ENCODE results near the gene PSME1. TPM values are rescaled to one million over a fixed set of nuclear protein-coding genes. Genes with fewer than 3 reads are reported as not detected.
A peak's percentile ranks its signal among the peaks of the same experiment; 100 is the strongest.

PSME1 gene
- total and polyA plus RNA-seq, 2 of the 13 experiments (the other 11 are each of a cell fraction or from before 2014, with no cell fraction given), result 159 to 608 TPM

GRCh38 chr14:24141097-24141880 lies 5.3 kb downstream of the PSME1 start, which contains the start of gene EMC9 (continued):
- TF ChIP-seq, protein P1, sequence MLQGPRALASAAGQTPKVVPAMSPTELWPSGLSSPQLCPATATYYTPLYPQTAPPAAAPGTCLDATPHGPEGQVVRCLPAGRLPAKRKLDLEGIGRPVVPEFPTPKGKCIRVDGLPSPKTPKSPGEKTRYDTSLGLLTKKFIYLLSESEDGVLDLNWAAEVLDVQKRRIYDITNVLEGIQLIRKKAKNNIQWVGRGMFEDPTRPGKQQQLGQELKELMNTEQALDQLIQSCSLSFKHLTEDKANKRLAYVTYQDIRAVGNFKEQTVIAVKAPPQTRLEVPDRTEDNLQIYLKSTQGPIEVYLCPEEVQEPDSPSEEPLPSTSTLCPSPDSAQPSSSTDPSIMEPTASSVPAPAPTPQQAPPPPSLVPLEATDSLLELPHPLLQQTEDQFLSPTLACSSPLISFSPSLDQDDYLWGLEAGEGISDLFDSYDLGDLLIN (CRISPR knock-in tag; IDR thresholded peaks at IDR 0.05; ENCODE audit: borderline replicate concordance), result peak; percentile 97; the same call in 1 of the 2 replicates
- peak; percentile 14; the same call in 1 of the 2 replicates for TF ChIP-seq ZNF720 (CRISPR knock-in tag; IDR thresholded peaks at IDR 0.05)
- TF ChIP-seq ZNF550 (CRISPR knock-in tag; IDR thresholded peaks at IDR 0.05; ENCODE audit: borderline replicate concordance), result peak; percentile 99
- TF ChIP-seq, protein P2, sequence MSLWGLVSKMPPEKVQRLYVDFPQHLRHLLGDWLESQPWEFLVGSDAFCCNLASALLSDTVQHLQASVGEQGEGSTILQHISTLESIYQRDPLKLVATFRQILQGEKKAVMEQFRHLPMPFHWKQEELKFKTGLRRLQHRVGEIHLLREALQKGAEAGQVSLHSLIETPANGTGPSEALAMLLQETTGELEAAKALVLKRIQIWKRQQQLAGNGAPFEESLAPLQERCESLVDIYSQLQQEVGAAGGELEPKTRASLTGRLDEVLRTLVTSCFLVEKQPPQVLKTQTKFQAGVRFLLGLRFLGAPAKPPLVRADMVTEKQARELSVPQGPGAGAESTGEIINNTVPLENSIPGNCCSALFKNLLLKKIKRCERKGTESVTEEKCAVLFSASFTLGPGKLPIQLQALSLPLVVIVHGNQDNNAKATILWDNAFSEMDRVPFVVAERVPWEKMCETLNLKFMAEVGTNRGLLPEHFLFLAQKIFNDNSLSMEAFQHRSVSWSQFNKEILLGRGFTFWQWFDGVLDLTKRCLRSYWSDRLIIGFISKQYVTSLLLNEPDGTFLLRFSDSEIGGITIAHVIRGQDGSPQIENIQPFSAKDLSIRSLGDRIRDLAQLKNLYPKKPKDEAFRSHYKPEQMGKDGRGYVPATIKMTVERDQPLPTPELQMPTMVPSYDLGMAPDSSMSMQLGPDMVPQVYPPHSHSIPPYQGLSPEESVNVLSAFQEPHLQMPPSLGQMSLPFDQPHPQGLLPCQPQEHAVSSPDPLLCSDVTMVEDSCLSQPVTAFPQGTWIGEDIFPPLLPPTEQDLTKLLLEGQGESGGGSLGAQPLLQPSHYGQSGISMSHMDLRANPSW (CRISPR knock-in tag; IDR thresholded peaks at IDR 0.05; ENCODE audit: borderline replicate concordance), result peak; percentile 92
- no peak for TF ChIP-seq SUZ12 (IDR thresholded peaks at IDR 0.05; ENCODE audit: low read depth, low read length)
- no peak for TF ChIP-seq CENPX (CRISPR knock-in tag; IDR thresholded peaks at IDR 0.05)
- peak; percentile 68; the same call in 1 of the 2 replicates for TF ChIP-seq SOX13 (IDR thresholded peaks at IDR 0.05)
- TF ChIP-seq SOX13 (CRISPR knock-in tag; conservative IDR thresholded peaks at IDR 0.05 in 1 of 2, IDR thresholded peaks at IDR 0.05 in 1 of 2), result peak; percentile 60 to 72; a peak in 2 of 4 replicates
- no peak for TF ChIP-seq ZNF18 (CRISPR knock-in tag; IDR thresholded peaks at IDR 0.05; ENCODE audit: insufficient replicate concordance)
- TF ChIP-seq HNRNPK (IDR thresholded peaks at IDR 0.05; ENCODE audit: low read depth, low read length, poor library complexity, severe bottlenecking), result peak; percentile 19
- TF ChIP-seq ZBTB37 (CRISPR knock-in tag; IDR thresholded peaks at IDR 0.05), result peak; percentile 82; the same call in 1 of the 2 replicates
- TF ChIP-seq HHEX (CRISPR knock-in tag; IDR thresholded peaks at IDR 0.05), result no peak
- TF ChIP-seq, protein P3, sequence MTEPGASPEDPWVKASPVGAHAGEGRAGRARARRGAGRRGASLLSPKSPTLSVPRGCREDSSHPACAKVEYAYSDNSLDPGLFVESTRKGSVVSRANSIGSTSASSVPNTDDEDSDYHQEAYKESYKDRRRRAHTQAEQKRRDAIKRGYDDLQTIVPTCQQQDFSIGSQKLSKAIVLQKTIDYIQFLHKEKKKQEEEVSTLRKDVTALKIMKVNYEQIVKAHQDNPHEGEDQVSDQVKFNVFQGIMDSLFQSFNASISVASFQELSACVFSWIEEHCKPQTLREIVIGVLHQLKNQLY (CRISPR knock-in tag; IDR thresholded peaks at IDR 0.05), result peak; percentile 81
- no peak for TF ChIP-seq ZBTB43 (CRISPR knock-in tag; conservative IDR thresholded peaks at IDR 0.05)
- peak; percentile 99 for TF ChIP-seq ZSCAN21 (CRISPR knock-in tag; IDR thresholded peaks at IDR 0.05; ENCODE audit: borderline replicate concordance)
- TF ChIP-seq FOXA3 (CRISPR knock-in tag; IDR thresholded peaks at IDR 0.05), result peak; percentile 64
- TF ChIP-seq, protein P4, sequence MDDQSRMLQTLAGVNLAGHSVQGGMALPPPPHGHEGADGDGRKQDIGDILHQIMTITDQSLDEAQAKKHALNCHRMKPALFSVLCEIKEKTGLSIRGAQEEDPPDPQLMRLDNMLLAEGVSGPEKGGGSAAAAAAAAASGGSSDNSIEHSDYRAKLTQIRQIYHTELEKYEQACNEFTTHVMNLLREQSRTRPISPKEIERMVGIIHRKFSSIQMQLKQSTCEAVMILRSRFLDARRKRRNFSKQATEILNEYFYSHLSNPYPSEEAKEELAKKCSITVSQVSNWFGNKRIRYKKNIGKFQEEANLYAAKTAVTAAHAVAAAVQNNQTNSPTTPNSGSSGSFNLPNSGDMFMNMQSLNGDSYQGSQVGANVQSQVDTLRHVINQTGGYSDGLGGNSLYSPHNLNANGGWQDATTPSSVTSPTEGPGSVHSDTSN (CRISPR knock-in tag; IDR thresholded peaks at IDR 0.05; ENCODE audit: borderline replicate concordance), result no peak

All from HepG2 (cell line).